ENCODE data around the gene ZNF223. TPM values are rescaled to one million over a fixed set of nuclear protein-coding genes. Genes with fewer than 3 reads are reported as not detected.

Gene ZNF223
- total and polyA plus RNA-seq, 10 of the 15 experiments (the other 5 are each of a cell fraction or from before 2014, with no cell fraction given) = 0.05 to 3.7 (median 0.14) TPM; not detected in 4

GRCh38 chr19:44010468-44010867, 41.4 kb upstream of the ZNF223 start:
- POLR2A ChIA-PET = no interaction called here
- no peaks in the 10 kb centered on the region for H3K79me2 ChIP-seq (ENCODE audit: control insufficient read depth, insufficient read depth, low read length)
- SMC1A ChIA-PET (ENCODE audit: uncharacterized antibody, unreplicated experiment) = no interaction called here
- no peak for DNase-seq (ENCODE audit: low read depth, low spot score)
- RAD21 ChIA-PET (ENCODE audit: unreplicated experiment) = no interaction called here
- intact Hi-C loops (cut with micrococcal nuclease; ENCODE audit: unreplicated experiment) = no loop called here
- H3K36me3 ChIP-seq (ENCODE audit: control insufficient read depth in 2 of 2, insufficient read depth in 2 of 2, low read length in 1 of 2) = peaks cover 8 to 37% of the 10 kb centered on the region in 2 experiments
- no peak for FAIRE-seq
- H3K27me3 ChIP-seq (replicated peaks in 1 of 2; ENCODE audit: control insufficient read depth in 2 of 2, insufficient read depth in 2 of 2, low read length in 1 of 2) = no peaks in the 10 kb centered on the region
- no peak overlapping the region for H2AFZ ChIP-seq (ENCODE audit: control insufficient read depth, low read depth, low read length)
- no peak overlapping the region for H3K27ac ChIP-seq (ENCODE audit: control insufficient read depth, insufficient read depth)
- ATAC-seq = no peak
- 78% methylated on average over 5 of the region's 5 CpGs for WGBS (ENCODE audit: insufficient coverage, insufficient replicate concordance, low lambda C conversion rate, missing lambda C conversion rate)
- CTCF ChIA-PET = interaction anchor here (1.2 kb wide), 1 partner anchor 63 kb away, joined by 3 read pairs; no protein-coding TSS in a partner anchor
- no peaks in the 10 kb centered on the region for H3K4me1 ChIP-seq (ENCODE audit: control insufficient read depth, insufficient read depth, low read length)
- no peak overlapping the region for H3K4me2 ChIP-seq (ENCODE audit: control insufficient read depth, insufficient read depth)
- no peak overlapping the region for H3K9ac ChIP-seq (ENCODE audit: control insufficient read depth, insufficient read depth, low read length)
- H3K9me3 ChIP-seq (replicated peaks; ENCODE audit: control insufficient read depth, insufficient read depth, low read length) = peaks cover 28% of the 10 kb centered on the region
- TF ChIP-seq IKZF1 (conservative IDR thresholded peaks at IDR 0.05) (no peak), CBX5 (IDR thresholded peaks at IDR 0.05; ENCODE audit: low read depth) (peak; percentile 91; the same call in 1 of the 2 replicates), ZBTB33 (IDR thresholded peaks at IDR 0.05) (no peak), NKRF (conservative IDR thresholded peaks at IDR 0.05) (no peak), RAD51 (IDR thresholded peaks at IDR 0.05) (no peak), MYB (IDR thresholded peaks at IDR 0.05; ENCODE audit: borderline replicate concordance, low read depth, low read length) (no peak), KLF5 (IDR thresholded peaks at IDR 0.05; ENCODE audit: partially characterized antibody) (peak; percentile 84), EED (IDR thresholded peaks at IDR 0.05; ENCODE audit: low read depth) (no peak), CUX1 (IDR thresholded peaks at IDR 0.05; ENCODE audit: insufficient replicate concordance, low read depth, low read length) (no peak), TCF7 (IDR thresholded peaks at IDR 0.05; ENCODE audit: borderline replicate concordance) (no peak), CHD2 (IDR thresholded peaks at IDR 0.05; ENCODE audit: borderline replicate concordance, low read depth, low read length) (no peak), ZNF217 (IDR thresholded peaks at IDR 0.05) (0 out of 2 replicates have a peak, but pooled peaks have one; percentile 50), ZNF274 (IDR thresholded peaks at IDR 0.05; ENCODE audit: insufficient read depth, insufficient read length) (no peak), ZNF622 (IDR thresholded peaks at IDR 0.05) (no peak), ZSCAN29 (IDR thresholded peaks at IDR 0.05) (no peak)
- TF ChIP-seq, protein P1, sequence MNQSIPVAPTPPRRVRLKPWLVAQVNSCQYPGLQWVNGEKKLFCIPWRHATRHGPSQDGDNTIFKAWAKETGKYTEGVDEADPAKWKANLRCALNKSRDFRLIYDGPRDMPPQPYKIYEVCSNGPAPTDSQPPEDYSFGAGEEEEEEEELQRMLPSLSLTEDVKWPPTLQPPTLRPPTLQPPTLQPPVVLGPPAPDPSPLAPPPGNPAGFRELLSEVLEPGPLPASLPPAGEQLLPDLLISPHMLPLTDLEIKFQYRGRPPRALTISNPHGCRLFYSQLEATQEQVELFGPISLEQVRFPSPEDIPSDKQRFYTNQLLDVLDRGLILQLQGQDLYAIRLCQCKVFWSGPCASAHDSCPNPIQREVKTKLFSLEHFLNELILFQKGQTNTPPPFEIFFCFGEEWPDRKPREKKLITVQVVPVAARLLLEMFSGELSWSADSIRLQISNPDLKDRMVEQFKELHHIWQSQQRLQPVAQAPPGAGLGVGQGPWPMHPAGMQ (IDR thresholded peaks at IDR 0.05; ENCODE audit: borderline replicate concordance) = no peak
- BruUV-seq (replicated peaks) = no TSS peak
- H3K4me3 ChIP-seq = no peak overlapping the region
- in situ Hi-C loops (cut with MboI) = no loop called here
- no peaks in the 10 kb centered on the region for H4K20me1 ChIP-seq (ENCODE audit: control insufficient read depth, insufficient read depth)
